Stimulated activated CD8-positive, alpha-beta memory T cell treated with anti-CD3 and anti-CD28 coated beads, Interleukin-15, amount 100 ng/mL, for 48 hours (primary cell): Measurements from ENCODE around the gene PGAP2.
"Not testable (repeated sequence)": the region's sequence is repeated elsewhere in the genome, so short reads cannot be mapped to it uniquely, and the experiment has no call there.

Experiments
- DNase-seq, 2 donors: peaks; one replicate each; pipeline ENCODE4 v3.0.0-alpha.2; 2020; ENCODE audit warnings: low read depth in 2 of 2

The PGAP2 gene

DNA sequence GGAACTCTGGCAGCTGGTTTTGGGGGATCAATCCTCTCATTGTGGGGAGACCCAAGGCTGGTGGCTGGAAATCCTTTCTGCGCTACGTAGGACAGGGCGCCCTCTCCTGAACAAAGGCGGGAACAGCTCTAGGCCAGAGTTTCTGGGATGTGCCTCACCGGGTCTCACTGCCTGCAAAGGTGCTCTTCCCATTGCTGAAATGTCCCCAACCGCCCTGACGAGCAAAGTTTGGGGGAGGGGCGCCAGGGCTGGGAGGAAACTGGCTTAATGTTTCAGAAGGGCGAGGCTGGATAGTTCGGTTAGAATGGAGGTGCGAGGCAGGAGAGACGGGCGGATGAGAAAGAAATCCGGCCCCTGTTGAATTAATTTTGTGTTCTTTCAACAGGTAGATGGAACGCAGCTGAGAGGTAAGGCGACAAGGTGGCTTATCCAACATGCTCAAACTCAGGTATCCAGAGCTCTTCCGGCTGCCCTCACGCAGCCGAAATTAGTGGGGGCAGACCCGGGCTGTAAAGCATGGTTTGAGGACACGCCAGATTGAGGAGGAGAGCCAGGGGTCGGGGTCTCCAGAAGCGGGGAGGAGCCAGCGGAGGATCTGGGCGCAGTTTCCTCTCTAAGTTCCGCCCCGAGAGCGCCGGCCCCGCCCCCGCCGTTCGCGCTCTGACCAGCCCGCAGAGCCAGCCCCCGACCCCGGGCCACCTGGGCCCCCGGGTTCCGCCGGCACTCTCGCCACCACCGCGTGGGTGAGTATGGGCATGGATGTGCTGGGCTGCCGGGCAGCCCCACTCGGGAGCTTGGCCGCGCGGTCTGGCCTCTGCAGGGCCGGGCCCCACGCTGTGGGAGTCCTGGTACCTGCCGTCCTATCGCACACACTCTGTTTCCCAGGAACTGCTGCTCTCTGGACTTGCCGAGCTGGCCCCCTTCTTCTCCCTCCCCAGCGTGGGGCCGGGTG, at the start of gene PGAP2:
PGAP2 (plus strand) TSS at position 652 of the 952 bp plus-strand sequence. CDS start 2,700 bp downstream, outside the sequence.
- DNase-seq = peak; percentile 36 to 51

DNA sequence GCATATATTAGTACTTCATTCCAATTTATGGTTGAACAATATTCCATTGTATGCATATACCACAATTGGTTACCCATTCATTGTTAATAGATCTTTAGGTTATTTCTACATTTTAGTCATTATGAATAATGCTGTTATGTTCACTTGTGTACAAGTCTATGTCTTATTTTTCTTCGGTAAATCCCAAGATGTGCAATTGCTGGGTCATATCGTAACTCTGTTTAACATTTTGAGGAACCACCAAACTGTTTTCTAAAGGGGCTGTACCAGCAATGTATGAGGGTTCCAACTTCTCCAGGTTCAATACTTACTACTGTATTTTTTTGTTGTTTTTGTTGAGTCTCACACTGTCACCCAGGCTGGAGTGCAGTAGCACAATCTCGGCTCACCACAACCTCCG, 44.1 kb upstream of the PGAP2 start:
- DNase-seq = no peak

DNA sequence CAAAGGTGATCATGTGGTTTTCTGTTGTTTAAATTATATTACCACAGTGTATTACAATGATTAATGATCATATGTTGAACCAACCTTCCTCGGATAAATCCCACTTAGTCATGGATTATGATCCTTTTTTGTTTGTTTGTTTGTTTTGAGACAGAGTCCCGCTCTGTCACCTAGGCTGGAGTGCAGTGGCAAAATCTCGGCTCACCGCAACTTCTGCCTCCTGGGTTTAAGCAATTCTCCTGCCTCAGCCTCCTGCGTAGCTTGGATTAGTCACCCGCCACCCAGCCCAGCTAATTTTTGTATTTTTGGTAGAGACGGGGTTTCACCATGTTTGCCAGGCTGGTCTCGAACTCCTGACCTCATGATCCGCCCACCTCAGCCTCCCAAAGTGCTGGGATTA, 41.5 kb upstream of the PGAP2 start:
- not testable (repeated sequence) for DNase-seq

DNA sequence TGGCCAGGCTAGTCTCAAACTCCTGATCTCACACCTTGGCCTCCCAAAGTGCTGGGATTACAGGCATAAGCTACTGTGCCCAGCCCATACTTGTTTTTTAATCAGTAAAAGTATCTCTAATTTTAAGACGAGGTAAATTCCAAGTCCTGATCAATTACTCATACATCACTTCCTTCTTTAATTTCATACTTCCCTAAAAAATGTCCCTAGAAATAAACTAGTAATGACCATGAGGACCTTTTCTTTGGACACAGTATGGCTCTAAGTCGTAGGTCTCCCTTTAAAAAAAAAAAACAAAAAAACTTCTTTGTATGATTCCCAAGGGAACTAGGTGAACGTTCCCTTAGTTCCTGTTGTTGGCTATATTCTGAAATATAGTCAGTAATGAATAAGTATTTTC, 40.8 kb upstream of the PGAP2 start:
- no peak for DNase-seq

DNA sequence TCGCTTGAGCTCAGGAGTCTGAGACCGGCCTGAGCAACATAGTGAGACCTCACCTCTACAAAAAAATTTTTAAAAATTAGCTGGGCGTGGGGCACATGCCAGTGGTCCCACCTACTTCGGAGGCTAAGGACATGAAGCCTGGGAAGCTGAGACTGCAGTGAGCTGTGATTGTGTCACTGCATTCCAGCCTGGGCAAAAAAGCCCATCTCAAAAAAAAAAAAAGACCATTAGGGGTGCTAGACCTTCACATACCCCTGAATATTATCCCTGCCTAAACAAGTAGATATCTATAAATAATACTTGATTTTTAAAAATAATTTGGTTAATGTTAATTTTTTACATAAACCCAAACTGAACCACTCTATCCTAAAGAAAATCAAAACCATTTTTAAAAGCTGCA, 35.2 kb upstream of the PGAP2 start:
- DNase-seq = no peak

DNA sequence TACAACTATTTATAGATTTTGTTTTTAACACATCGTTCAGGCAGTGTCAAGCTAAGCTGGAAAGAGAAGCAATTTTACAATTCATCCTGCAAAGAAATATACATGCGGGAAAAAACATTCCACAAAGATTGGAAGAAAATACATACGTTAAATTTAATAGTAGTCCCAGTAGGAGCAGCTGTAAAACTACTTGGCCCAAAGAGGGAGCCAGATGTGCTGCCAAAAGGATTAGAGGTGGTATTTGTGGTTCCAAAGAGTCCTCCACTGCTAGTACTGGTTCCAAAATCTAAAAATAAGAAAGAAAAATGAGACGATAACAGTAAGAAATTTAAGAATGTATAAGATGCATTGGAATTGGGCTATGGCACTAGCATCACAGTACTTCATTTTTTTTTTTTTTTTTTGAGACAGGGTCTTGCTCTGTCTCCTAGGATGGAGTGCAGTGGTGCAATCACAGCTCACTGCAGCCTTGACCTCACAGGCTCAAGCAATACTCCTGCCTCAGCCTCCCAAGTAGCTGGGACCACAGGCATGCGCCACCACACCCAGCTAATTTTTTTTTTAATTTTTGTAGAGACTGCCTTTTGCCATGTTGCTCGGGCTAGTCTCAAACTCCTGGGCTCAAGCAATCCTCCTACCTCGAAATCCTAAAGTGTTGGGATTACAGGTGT, 32.5 kb upstream of the PGAP2 start:
- no peak for DNase-seq

DNA sequence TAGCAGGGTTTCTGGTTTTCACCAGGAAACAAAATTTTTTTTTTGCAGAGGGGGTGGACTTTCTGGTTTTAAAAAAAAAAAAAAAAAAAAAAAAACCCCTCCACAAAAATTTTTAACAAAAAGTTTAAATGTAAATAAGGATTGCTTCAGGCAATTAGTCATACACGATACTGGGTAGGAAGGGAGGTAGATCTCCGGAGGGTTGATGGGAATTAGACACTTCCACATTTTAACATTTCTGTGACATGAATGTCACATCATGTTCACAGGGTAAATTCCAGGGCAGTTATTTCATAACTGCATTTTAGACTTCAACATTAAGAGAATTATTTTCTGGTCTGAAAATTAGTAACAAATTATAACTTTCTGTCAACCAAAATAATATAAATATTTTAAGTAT, 26.9 kb upstream of the PGAP2 start:
- no peak for DNase-seq

DNA sequence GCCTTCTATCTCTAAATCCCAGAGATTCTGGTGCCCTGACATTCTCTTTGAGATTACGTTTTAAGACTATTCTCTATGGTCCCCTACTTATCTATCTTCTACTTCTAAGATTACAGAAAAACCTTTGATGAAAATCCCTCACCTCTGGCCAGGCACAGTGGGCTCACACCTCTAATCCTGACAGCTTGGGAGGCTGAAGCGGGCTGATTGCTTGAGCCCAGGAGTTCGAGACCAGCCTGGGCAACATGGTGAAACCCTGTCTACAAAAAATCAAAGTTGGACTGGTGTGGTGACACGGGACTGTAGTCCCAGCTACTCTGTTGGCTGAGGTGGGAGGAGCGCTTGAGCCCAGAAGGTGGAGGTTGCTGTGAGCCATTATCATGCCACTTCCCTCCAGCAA, 25.4 kb upstream of the PGAP2 start:
- no peak for DNase-seq

DNA sequence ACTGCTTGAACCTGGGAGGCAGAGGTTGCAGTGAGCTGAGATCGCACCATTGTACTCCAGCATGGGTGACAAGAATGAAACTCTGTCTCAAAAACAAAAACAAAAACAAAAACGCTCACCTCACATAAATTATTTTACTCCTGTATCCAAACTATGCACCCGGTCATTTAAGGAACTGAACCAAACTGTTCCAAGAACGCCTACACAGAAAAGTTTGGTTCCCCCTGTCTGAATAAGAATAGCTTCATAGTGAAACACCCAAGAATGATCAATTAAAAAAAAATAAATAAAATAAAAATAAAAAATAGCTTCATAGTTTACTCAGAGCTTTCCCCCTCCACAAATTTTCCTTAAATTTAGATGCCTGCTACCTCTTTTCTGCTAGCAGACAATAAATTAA, 24.7 kb upstream of the PGAP2 start:
- no peak for DNase-seq

DNA sequence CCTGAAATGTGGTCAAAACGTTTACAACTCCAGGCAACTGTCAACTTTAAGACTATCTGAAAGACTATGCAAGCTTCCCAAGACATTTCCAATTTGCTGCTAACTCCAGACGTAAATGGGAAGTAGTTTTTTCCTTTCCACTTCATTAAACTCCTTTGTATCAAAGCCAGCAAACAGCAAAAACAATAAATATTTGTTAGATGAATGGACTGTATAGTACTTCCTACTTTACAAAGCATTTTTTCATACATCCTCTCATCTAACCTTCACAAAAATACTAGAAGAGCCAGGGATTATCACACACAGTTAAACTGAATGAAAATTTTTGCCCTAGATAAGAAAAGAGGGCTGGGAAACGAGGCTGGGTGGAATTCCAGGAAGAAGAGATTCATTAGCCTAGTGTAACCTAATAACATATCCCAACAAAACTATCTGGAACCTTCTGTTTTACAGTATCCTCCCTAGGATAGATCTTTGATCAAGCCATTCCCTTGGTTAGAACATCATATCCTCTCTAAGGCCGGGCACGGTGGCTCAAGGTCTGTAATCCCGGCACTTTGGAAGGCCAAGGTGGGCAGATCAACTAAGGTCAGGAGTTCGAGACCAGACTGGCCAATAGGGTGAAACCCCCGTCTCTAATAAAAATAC, 21.5 kb upstream of the PGAP2 start:
- no peak for DNase-seq

DNA sequence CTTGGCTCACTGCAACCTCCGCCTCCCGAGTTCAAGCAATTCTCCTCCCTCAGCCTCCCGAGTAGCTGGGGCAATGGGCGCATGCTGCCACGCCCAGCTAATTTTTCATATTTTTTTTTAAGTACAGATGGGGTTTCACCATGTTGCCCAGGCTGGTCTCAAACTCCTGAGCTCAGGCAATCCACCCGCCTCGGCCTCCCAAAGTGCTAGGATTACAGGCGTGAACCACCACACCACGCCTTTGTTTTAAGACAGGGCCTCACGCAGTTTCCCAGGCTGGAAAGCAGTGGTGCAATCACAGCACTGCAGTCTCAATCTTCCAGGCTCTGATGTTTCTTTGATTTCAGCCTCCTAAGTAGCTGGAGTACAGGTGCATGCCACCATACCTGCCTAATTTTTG, 14.0 kb upstream of the PGAP2 start:
- not testable (repeated sequence) for DNase-seq

DNA sequence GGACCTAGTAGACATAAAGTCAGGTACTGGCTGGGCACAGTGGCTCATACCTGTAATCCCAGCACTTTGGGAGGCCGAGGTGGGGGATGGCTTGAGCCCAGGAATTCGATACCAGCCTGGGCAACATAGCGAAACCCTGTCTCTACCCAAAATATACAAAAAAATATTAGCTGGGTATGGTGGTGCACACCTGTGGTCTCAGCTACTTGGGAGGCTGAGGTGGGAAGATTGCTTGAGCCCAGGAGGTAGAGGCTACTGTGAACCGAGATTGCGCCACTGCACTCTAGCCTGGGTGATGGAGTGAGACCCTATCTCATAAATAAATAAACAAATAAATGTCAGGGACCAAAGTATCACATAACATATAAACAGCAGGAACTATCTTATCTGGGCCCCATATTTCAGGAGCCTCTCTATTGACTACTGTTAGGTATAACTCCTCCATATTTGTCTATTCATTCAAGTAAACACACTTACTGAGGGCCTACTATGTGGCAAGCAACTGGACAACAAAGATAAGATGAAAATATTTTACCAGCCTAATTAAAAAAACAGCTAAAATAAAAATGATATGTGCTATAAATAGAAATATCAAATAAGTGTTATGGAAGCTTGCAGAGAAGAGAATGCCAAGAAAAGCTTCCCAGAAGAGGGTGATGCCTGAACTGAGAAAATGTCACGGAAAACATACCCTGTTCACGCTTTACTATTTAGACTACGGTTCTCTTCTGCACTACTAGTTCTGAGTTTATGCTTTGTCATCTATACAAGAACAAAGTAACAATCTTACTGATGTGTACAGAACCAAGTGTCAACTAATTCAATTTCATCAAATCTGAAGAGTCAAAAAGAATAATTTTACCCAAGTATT, 13.0 kb upstream of the PGAP2 start:
- DNase-seq = no peak

DNA sequence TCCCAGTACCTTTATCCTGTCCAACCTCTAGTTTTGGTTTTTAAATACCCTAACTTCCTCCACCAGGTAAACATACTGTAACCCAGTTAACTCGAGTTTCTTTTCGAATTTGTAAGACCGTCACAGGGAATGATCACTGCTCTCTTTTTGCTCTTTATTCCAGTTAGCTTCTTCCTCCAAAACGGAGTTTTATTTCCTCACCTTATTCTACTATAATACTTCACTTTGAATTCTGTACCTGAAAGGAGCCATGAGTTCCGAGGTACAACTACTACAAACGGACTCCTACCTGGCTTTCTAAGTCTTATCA, 12.4 kb upstream of the PGAP2 start:
- DNase-seq = no peak

DNA sequence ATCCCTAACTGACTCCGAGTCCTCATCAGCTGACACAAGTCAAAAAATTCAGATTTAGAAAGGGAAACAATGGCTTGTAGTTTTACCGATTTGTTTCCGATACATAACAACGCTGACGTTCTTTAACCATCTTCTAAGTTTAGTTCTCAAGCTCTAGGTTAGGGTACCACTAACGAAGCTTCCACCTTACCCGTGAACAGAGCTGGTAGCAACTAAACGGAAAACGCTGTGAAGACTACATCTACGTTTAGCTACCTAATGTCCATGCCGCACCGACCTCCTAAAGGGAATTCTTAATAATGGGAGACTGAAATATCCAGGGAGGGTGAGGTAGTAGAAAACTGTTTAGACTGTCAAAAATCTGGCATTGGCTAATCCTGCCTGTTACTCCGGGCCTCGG, 12.0 kb upstream of the PGAP2 start:
- no peak for DNase-seq

DNA sequence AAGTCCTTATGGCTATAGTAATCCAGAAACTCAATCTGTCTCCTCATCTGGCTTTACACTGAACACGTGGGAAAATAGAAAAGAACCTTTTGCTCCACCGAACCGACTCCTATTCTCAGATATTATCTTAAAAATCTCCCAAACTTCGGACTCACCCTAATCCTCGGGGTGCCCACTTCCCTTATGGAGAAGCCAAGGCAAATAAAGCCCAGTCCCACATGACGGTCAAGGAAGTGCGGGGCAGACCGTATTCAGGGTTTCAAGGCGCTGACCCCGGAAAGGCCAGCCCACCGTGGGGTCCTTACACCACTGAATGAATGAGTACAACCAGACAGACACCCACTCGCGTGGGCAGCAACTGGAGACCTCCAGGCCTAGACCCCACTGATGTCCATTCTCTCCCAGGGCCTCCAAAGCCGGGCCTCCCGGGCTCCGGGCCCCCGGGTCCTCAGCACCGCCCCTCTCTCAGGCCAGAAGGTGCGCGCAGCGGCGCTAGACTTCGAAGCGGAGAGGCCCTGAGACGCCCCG, 11.5 kb upstream of the PGAP2 start:
- no peak for DNase-seq

DNA sequence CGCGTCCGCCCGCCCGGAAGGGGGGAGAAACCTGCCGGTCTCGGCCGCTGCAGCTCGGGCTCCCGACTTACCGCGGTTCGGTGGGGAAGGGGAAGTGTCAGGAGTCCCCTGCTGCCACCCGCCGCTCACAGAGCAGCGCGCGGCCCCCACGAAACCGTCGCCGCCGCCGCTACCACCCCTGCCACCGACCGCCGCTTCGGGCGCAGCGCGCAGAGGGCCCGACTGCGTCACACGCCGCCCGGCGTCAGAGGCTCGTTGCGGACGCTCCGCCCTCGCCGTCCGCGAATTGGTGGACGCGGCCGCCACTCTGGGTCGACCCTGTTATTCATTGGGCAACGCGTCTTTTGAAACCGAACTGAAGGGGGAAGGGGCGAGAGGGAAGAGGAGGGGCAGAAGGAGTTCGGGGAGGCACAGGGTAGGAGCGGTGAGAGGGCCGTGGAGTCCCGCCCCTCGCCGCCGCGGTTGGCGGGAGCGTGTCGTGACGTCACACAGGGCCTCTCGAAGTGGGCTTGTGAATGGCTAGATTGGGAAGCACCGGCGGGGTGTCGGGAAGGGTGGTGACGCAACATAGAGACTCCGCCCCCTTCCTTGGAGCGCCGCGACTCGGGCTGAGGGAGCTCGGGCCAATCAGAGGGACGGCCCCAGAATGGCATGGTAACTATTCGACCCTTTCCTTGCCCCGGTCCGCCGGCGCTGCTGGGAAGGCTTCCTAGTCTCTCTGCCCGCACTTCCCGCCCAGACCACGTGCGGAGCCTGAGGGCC, 10.8 kb upstream of the PGAP2 start, which contains the start of gene NUP98:
NUP98 (minus strand) TSS at position 226 of the 762 bp plus-strand sequence. CDS start 15,437 bp downstream, outside the sequence.
- peak; percentile 100 for DNase-seq

DNA sequence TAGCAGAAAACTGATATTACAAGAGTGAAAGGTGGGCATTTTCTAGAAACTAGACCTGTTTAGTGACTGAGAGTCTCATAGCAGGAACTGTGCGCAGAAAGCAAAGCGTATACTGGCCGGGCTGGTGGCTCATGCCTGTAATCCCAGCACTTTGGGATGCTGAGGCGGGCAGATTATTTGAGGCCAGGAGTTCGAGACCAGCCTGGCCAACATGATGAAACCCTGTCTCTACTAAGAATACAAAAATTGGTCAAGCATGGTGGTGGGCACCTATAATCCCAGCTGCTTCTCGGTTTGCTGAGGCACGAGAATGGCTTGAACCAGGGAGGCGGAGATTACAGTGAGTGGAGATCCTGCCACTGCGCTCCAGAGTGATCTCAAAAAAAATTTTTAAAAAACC, 9.2 kb upstream of the PGAP2 start:
- no peak for DNase-seq

DNA sequence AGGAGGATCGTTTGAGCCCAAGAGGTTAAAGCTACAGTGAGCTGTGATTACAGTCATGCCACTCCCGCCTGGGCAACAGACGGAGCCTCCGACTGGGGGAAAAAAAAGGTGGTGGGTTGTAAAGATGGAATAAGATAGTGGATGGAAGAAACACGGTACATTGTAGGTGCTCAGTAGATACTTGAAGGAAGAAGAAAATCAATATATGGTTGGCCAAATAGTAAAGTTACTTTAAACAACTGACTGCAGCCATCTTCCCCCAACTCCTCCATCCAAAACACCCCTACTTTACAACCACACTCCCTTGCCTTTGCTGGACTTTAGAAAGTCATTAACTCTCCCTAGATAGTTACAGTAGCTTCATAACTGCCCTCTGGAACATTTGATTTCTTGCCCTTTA, 8.5 kb upstream of the PGAP2 start:
- DNase-seq = no peak

DNA sequence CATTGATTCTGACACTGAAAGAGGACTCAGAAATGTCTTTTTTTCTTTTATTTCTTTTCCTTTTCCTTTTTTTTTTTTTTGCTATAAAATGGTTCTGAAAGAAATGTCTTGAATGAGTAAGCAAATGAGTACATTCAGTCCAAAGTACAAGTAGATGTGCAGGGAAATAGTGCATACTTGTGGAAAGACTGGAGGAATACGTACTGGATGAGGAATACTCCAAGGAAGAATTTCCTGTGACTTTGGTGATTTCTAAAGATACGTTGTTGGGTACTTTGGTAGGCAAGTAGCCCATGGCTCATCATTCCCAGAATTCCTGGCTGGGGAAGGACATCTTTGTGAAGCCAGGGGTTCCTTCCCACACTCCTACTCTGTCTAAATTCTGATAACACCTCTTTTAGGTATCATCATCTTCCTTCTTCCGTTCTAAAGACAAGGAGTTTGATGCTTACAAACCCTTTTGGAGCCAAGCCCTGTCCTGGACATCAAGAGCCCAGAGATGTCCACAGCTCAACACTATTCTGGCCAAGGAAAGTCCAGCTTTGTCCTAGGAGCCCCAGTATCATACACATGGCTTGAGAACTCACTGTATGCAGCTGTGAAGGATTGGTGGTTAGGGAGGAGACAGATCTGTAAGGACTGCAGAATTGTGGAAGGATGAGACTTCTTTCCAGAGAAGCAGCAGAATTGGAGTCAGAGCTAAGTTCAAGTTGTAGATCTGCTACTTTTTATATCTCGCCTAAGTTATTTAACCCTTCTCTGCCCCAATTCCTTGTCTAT, 6.2 kb upstream of the PGAP2 start:
- no peak for DNase-seq
